Stimulated activated CD4-positive, alpha-beta T cell treated with anti-CD3 and anti-CD28 coated beads, Interleukin-15, amount 100 ng/mL, for 24 hours (primary cell): ENCODE data around the gene INPP5A.
A peak's percentile ranks its signal among the peaks of the same experiment; 100 is the strongest.

Source experiments
- DNase-seq: peaks from one replicate; pipeline ENCODE4 v3.0.0-alpha.2; 2020

The INPP5A gene

GRCh38 chr10:132684164-132684891, 146.7 kb downstream of the INPP5A start:
- peak; percentile 54 for DNase-seq

GRCh38 chr10:132685101-132685891, 147.7 kb downstream of the INPP5A start:
- DNase-seq = peak; percentile 21

- no peak for DNase-seq
Measured at GRCh38 chr10:132685921-132686680, 148.5 kb downstream of the INPP5A start.

- DNase-seq = no peak
Measured at GRCh38 chr10:132687181-132687892, 149.8 kb downstream of the INPP5A start.

GRCh38 chr10:132687893-132688579, 150.4 kb downstream of the INPP5A start:
- no peak for DNase-seq

- DNase-seq = no peak
Measured at GRCh38 chr10:132688580-132689420, 151.2 kb downstream of the INPP5A start.

- no peak for DNase-seq
Measured at GRCh38 chr10:132689721-132690360, 152.3 kb downstream of the INPP5A start.

GRCh38 chr10:132690401-132690800, 152.8 kb downstream of the INPP5A start:
- no peak for DNase-seq

- no peak for DNase-seq
Measured at GRCh38 chr10:132690821-132691610, 153.4 kb downstream of the INPP5A start.

- DNase-seq = no peak
Measured at GRCh38 chr10:132691711-132692153, 154.1 kb downstream of the INPP5A start.

GRCh38 chr10:132692311-132692710, 154.7 kb downstream of the INPP5A start:
- no peak for DNase-seq

- DNase-seq = no peak
Measured at GRCh38 chr10:132693676-132694075, 156.1 kb downstream of the INPP5A start.

GRCh38 chr10:132696204-132696603, 158.6 kb downstream of the INPP5A start:
- DNase-seq = no peak

GRCh38 chr10:132696728-132697577, 159.4 kb downstream of the INPP5A start:
- no peak for DNase-seq

GRCh38 chr10:132697578-132698200, 160.1 kb downstream of the INPP5A start:
- DNase-seq = no peak

GRCh38 chr10:132698211-132698751, 160.7 kb downstream of the INPP5A start:
- no peak for DNase-seq

- no peak for DNase-seq
Measured at GRCh38 chr10:132698761-132699391, 161.3 kb downstream of the INPP5A start.
